Liver (tissue), 9 donors: Measurements from ENCODE around the gene GLS. TPM values are rescaled to one million over a fixed set of nuclear protein-coding genes. Genes with fewer than 3 reads are reported as not detected.

ENCODE experiments used
- DNase-seq: peaks from one replicate; pipeline ENCODE4 v3.0.0-alpha.2; 2017; ENCODE audit warnings: low spot score
- H3K27ac ChIP-seq, 2 donors: one replicate each; pipeline ENCODE4 v1.7.0; 2013; ENCODE audit warnings: inconsistent platforms in 2 of 2, low read length in 2 of 2, control low read depth in 1 of 2, low read depth in 1 of 2, mild to moderate bottlenecking in 1 of 2
- H3K27me3 ChIP-seq, 4 donors: one replicate each; pipeline versions ENCODE4 v1.6.1 to v1.7.0; 2013; ENCODE audit warnings: low read length in 3 of 4, inconsistent platforms in 1 of 4, mild to moderate bottlenecking in 1 of 4, moderate library complexity in 1 of 4; ENCODE audit not compliant: control insufficient read depth in 4 of 4, insufficient read depth in 4 of 4
- H3K36me3 ChIP-seq, 4 donors: one replicate each; pipeline versions ENCODE4 v1.6.1 to v1.7.0; 2013; ENCODE audit warnings: low read length in 3 of 4, mild to moderate bottlenecking in 3 of 4, low read depth in 1 of 4, moderate library complexity in 1 of 4; ENCODE audit not compliant: control insufficient read depth in 4 of 4, insufficient read depth in 3 of 4
- H3K4me1 ChIP-seq, 4 donors: one replicate each; pipeline versions ENCODE4 v1.6.1 to v1.7.0; 2013; ENCODE audit warnings: low read length in 3 of 4, mild to moderate bottlenecking in 3 of 4, moderate library complexity in 1 of 4; ENCODE audit not compliant: control insufficient read depth in 4 of 4, insufficient read depth in 4 of 4
- H3K4me3 ChIP-seq, 3 donors: one replicate each; pipeline versions ENCODE4 v1.6.1 to v1.7.0; 2013; ENCODE audit warnings: low read length in 3 of 3, control low read depth in 1 of 3, low read depth in 1 of 3, mild to moderate bottlenecking in 1 of 3
- H3K9ac ChIP-seq, 2 donors: one replicate each; pipeline ENCODE4 v1.7.0; 2013; ENCODE audit warnings: low read length in 2 of 2, mild to moderate bottlenecking in 2 of 2, moderate library complexity in 2 of 2, control low read depth in 1 of 2, low read depth in 1 of 2
- H3K9me3 ChIP-seq, 4 donors: one replicate each; pipeline versions ENCODE4 v1.6.1 to v1.7.0; 2013; ENCODE audit warnings: low read length in 3 of 4; ENCODE audit not compliant: control insufficient read depth in 4 of 4
- CTCF ChIP-seq: fragments of 150-350 bp; IDR thresholded peaks from 2 replicates; pipeline ENCODE4 v1.5.1; 2017; ENCODE audit warnings: improper control_type of control experiment, low read depth, low read length; ENCODE audit not compliant: missing input control
- EGR1 ChIP-seq, 2 donors: IDR thresholded peaks; 2 replicates each; pipeline ENCODE4 v1.6.1; 2016 to 2018; ENCODE audit warnings: antibody characterized with exemption in 2 of 2, low read depth in 2 of 2
- FOXA1 ChIP-seq: IDR thresholded peaks from 2 replicates; pipeline ENCODE4 v1.6.1; 2016; ENCODE audit warnings: antibody characterized with exemption
- FOXA2 ChIP-seq: IDR thresholded peaks from 2 replicates; pipeline ENCODE4 v1.6.1; 2016; ENCODE audit warnings: antibody characterized with exemption
- GABPA ChIP-seq, 2 donors: IDR thresholded peaks in 1 of 2; conservative IDR thresholded peaks in 1 of 2; 2 replicates each; pipeline ENCODE4 v1.6.1; 2016; ENCODE audit warnings: antibody characterized with exemption in 2 of 2, mild to moderate bottlenecking in 1 of 2, moderate library complexity in 1 of 2
- HNF4A ChIP-seq, 2 donors: conservative IDR thresholded peaks; 2 replicates each; pipeline ENCODE4 v1.6.1; 2016; ENCODE audit warnings: antibody characterized with exemption in 2 of 2, mild to moderate bottlenecking in 2 of 2
- HNF4G ChIP-seq: IDR thresholded peaks from 2 replicates; pipeline ENCODE4 v1.6.1; 2016; ENCODE audit warnings: antibody characterized with exemption
- JUND ChIP-seq, 2 donors: IDR thresholded peaks; 2 replicates each; pipeline ENCODE4 v1.6.1; 2016; ENCODE audit warnings: antibody characterized with exemption in 2 of 2
- MAX ChIP-seq: IDR thresholded peaks from 2 replicates; pipeline ENCODE4 v1.6.1; 2016; ENCODE audit warnings: antibody characterized with exemption
- NR2F2 ChIP-seq: IDR thresholded peaks from 2 replicates; pipeline ENCODE4 v1.6.1; 2016; ENCODE audit warnings: antibody characterized with exemption
- RAD21 ChIP-seq, 2 donors: IDR thresholded peaks; 2 replicates each; pipeline ENCODE4 v1.6.1; 2016; ENCODE audit warnings: antibody characterized with exemption in 2 of 2, mild to moderate bottlenecking in 2 of 2
- RXRA ChIP-seq, 2 donors: IDR thresholded peaks; 2 replicates each; pipeline ENCODE4 v1.6.1; 2017 to 2018; ENCODE audit warnings: antibody characterized with exemption in 2 of 2, mild to moderate bottlenecking in 1 of 2
- SP1 ChIP-seq: IDR thresholded peaks from 2 replicates; pipeline ENCODE4 v1.6.1; 2018; ENCODE audit warnings: antibody characterized with exemption, mild to moderate bottlenecking
- TAF1 ChIP-seq: conservative IDR thresholded peaks from 2 replicates; pipeline ENCODE4 v1.6.1; 2016; ENCODE audit warnings: antibody characterized with exemption, mild to moderate bottlenecking
- YY1 ChIP-seq: IDR thresholded peaks from 2 replicates; pipeline ENCODE4 v1.6.1; 2016; ENCODE audit warnings: antibody characterized with exemption, mild to moderate bottlenecking
- WGBS: extraction: QIAGEN DNeasy Blood & Tissue Kit; methylation state at CpG from one replicate; pipeline ENCODE4 v1.1.7; 2013; 5-methylcytosine and 5-hydroxymethylcytosine counted together
- polyA plus RNA-seq, 2 donors: library from polyadenylated mRNA; stranded (reverse) in 1 of 2; unstranded in 1 of 2; fragments of 200-250 nt in 1 of 2; fragments of >200 nt in 1 of 2; fragmentation: Nextera tagmentation in 1 of 2; extraction: Ambion mirVana in 1 of 2; gene quantifications; one replicate each; pipeline versions ENCODE4 v1.2.1 to v1.2.3, GENCODE V29; 2013 to 2015
- total RNA-seq, 2 donors: library from RNA; depleted of rRNA; stranded (reverse); fragments of >200 nt; gene quantifications; one replicate each; pipeline ENCODE4 v1.2.3, GENCODE V29; 2014
- TF ChIP-seq, protein P1 (sequence below): IDR thresholded peaks from 2 replicates; pipeline ENCODE4 v1.6.1; 2016; ENCODE audit warnings: antibody characterized with exemption
- TF ChIP-seq, protein P2 (sequence below): IDR thresholded peaks from 2 replicates; pipeline ENCODE4 v1.6.1; 2016; ENCODE audit warnings: antibody characterized with exemption, mild to moderate bottlenecking
- donor health status: healthy.
- donor health status: healthy.
- donor health status: healthy.
- donor health status: healthy.
- donor health status: healthy.

The GLS gene
- total and polyA plus RNA-seq, 4 donors = 4.3 to 38.6 (median 16.5) TPM

DNA sequence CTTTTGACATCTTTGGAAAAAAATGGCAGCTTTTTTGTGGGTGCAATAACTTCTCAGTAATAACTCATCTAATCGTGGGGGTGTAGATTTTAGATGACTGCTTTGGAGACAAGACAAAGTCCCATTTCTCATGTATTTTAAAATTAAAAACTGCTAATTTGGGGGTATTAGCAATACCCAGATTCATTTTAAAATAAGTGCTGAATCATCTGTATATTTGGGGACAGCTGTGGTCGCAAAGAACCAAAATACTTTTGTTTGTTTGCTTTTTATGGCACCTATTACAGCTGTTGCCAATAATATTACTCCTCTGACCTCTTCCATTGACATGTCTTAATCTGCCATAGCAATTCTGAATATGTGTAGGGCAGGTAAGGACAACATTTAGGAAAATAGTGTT is 87.9 kb downstream of the GLS start:
- Histone ChIP-seq H3K4me1 (no peaks in the 10 kb centered on the region), H3K9me3 (no peaks in the 10 kb centered on the region), H3K4me3 (no peak overlapping the region), H3K9ac (no peak overlapping the region), H3K27ac (no peak overlapping the region), H3K36me3 (peaks cover 7 to 81% (median 74%) of the 10 kb centered on the region in 4 donors), H3K27me3 (no peaks in the 10 kb centered on the region)
- WGBS = 88% methylated on average over 2 of the region's 2 CpGs
- TF ChIP-seq, protein P1, sequence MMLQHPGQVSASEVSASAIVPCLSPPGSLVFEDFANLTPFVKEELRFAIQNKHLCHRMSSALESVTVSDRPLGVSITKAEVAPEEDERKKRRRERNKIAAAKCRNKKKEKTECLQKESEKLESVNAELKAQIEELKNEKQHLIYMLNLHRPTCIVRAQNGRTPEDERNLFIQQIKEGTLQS = no peak
- no peak for TF ChIP-seq FOXA2
- TF ChIP-seq SP1 = no peak
- no peak for TF ChIP-seq GABPA (IDR thresholded peaks at IDR 0.05 in 1 of 2, conservative IDR thresholded peaks at IDR 0.05 in 1 of 2)
- TF ChIP-seq RXRA (IDR thresholded peaks at IDR 0.05) = no peak
- no peak for TF ChIP-seq HNF4G
- TF ChIP-seq HNF4A (conservative IDR thresholded peaks at IDR 0.05) = no peak
- TF ChIP-seq NR2F2 = no peak
- no peak for TF ChIP-seq FOXA1
- TF ChIP-seq JUND (IDR thresholded peaks at IDR 0.05) = no peak
- TF ChIP-seq YY1 = no peak
- no peak for TF ChIP-seq EGR1 (IDR thresholded peaks at IDR 0.05; ENCODE audit: low read depth in 2 of 2)
- TF ChIP-seq RAD21 (IDR thresholded peaks at IDR 0.05) = no peak
- TF ChIP-seq CTCF = no peak
- DNase-seq = no peak

DNA sequence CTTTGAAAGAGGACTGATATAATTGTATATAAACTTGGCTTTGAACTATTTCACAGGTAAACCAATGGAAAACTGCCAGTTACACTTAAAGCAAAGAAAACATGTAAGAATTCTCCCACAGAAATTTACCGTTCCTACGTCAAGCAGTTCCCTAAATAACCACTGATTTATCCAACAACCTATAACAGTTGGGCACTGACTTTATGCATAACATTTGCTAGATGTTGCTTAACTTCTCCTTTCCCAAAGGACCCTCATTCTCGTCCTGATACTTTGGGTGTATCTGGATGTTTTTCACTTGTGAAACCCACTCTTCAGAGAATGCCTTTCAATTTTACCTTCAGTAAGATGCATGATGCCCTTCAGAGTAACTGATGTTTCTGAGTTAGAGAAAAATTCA is 89.5 kb downstream of the GLS start:
- peaks cover 12 to 88% (median 82%) of the 10 kb centered on the region in 4 donors for H3K36me3 ChIP-seq
- no peak overlapping the region for H3K27ac ChIP-seq
- WGBS = 88% methylated on average over 3 of the region's 3 CpGs
- no peaks in the 10 kb centered on the region for H3K9me3 ChIP-seq
- no peak overlapping the region for H3K4me3 ChIP-seq
- no peak overlapping the region for H3K9ac ChIP-seq
- H3K4me1 ChIP-seq = no peaks in the 10 kb centered on the region
- no peak for DNase-seq
- H3K27me3 ChIP-seq = no peaks in the 10 kb centered on the region
- TF ChIP-seq HNF4A (conservative IDR thresholded peaks at IDR 0.05) (no peak), NR2F2 (no peak), MAX (no peak), TAF1 (no peak), RXRA (IDR thresholded peaks at IDR 0.05) (no peak), FOXA1 (no peak), FOXA2 (no peak), HNF4G (no peak)
- TF ChIP-seq, protein P2, sequence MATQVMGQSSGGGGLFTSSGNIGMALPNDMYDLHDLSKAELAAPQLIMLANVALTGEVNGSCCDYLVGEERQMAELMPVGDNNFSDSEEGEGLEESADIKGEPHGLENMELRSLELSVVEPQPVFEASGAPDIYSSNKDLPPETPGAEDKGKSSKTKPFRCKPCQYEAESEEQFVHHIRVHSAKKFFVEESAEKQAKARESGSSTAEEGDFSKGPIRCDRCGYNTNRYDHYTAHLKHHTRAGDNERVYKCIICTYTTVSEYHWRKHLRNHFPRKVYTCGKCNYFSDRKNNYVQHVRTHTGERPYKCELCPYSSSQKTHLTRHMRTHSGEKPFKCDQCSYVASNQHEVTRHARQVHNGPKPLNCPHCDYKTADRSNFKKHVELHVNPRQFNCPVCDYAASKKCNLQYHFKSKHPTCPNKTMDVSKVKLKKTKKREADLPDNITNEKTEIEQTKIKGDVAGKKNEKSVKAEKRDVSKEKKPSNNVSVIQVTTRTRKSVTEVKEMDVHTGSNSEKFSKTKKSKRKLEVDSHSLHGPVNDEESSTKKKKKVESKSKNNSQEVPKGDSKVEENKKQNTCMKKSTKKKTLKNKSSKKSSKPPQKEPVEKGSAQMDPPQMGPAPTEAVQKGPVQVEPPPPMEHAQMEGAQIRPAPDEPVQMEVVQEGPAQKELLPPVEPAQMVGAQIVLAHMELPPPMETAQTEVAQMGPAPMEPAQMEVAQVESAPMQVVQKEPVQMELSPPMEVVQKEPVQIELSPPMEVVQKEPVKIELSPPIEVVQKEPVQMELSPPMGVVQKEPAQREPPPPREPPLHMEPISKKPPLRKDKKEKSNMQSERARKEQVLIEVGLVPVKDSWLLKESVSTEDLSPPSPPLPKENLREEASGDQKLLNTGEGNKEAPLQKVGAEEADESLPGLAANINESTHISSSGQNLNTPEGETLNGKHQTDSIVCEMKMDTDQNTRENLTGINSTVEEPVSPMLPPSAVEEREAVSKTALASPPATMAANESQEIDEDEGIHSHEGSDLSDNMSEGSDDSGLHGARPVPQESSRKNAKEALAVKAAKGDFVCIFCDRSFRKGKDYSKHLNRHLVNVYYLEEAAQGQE = no peak
- TF ChIP-seq, protein P1 = no peak
